ENCODE measurements around the gene MAGI2.
"Not testable (repeated sequence)": the region's sequence is repeated elsewhere in the genome, so short reads cannot be mapped to it uniquely, and the experiment has no call there.

GRCh38 chr7:78503301-78503700 lies 950.2 kb downstream of the MAGI2 start:
- TF ChIP-seq EZH2 (IDR thresholded peaks at IDR 0.05; ENCODE audit: borderline replicate concordance, low read depth, low read length, severe bottlenecking); CTCF (IDR thresholded peaks at IDR 0.05; ENCODE audit: borderline replicate concordance, extremely low read depth, low read length, poor library complexity, severe bottlenecking): not testable (repeated sequence)

Measured in DND-41 (cell line).